HepG2 (cell line): ENCODE data around the gene CKAP5. TPM values are rescaled to one million over a fixed set of nuclear protein-coding genes. Genes with fewer than 3 reads are reported as not detected.

Experiments
- ARNTL ChIP-seq: sonication (generic); formaldehyde crosslinking; IDR thresholded peaks from 2 replicates; pipeline ENCODE4 v1.4.0; 2020; ENCODE audit warnings: mild to moderate bottlenecking, missing genetic modification reagents
- CCDC6 ChIP-seq: sonication (generic); formaldehyde crosslinking; IDR thresholded peaks from 2 replicates; pipeline ENCODE4 v1.8.1; 2022; ENCODE audit warnings: mild to moderate bottlenecking, missing genetic modification reagents, moderate library complexity
- DBP ChIP-seq: sonication (generic); formaldehyde crosslinking; IDR thresholded peaks from 2 replicates; pipeline ENCODE4 v1.4.0; 2020; ENCODE audit warnings: missing genetic modification reagents; ENCODE audit errors: not compliant biosample characterization
- HNRNPUL1 ChIP-seq: fragments of 200-400 bp; formaldehyde crosslinking; IDR thresholded peaks from 2 replicates; pipeline ENCODE4 v1.6.1; 2017; ENCODE audit warnings: low read depth, mild to moderate bottlenecking, low read length, moderate library complexity
- IRX3 ChIP-seq: sonication (generic); formaldehyde crosslinking; IDR thresholded peaks from 2 replicates; pipeline ENCODE4 v1.8.1; 2023; ENCODE audit warnings: mild to moderate bottlenecking, low read depth, missing genetic modification reagents, borderline replicate concordance
- MNT ChIP-seq: fragments of 450-650 bp; IDR thresholded peaks from 2 replicates; pipeline ENCODE4 v1.6.1; 2016
- NFKBIZ ChIP-seq: IDR thresholded peaks from 2 replicates; pipeline ENCODE4 v1.6.1; 2018; ENCODE audit warnings: missing genetic modification reagents, missing compliant biosample characterization
- NR2F6 ChIP-seq, 2 experiments: IDR thresholded peaks; 2 replicates each; pipeline ENCODE4 v1.6.1; 2016; ENCODE audit warnings: antibody characterized with exemption in 1 of 2, mild to moderate bottlenecking in 1 of 2
- PLSCR1 ChIP-seq: sonication (generic); formaldehyde crosslinking; IDR thresholded peaks from 2 replicates; pipeline ENCODE4 v1.5.0; 2020; ENCODE audit warnings: missing genetic modification reagents, mild to moderate bottlenecking, borderline replicate concordance
- RORA ChIP-seq: sonication (generic); formaldehyde crosslinking; IDR thresholded peaks from 2 replicates; pipeline ENCODE4 v1.5.0; 2020; ENCODE audit warnings: mild to moderate bottlenecking, missing genetic modification reagents, moderate library complexity
- TCF7L2 ChIP-seq: IDR thresholded peaks from 2 replicates; pipeline ENCODE4 v1.6.1; 2011; ENCODE audit warnings: mild to moderate bottlenecking, low read depth, low read length, moderate library complexity
- USF2 ChIP-seq, 2 experiments: sonication (generic) in 1 of 2; formaldehyde crosslinking in 1 of 2; IDR thresholded peaks; 2 replicates each; pipeline versions ENCODE4 v1.5.1 to v1.6.1; 2011 to 2020; ENCODE audit warnings: borderline replicate concordance in 1 of 2, low read depth in 1 of 2, low read length in 1 of 2, mild to moderate bottlenecking in 1 of 2, missing genetic modification reagents in 1 of 2, moderate library complexity in 1 of 2
- YEATS2 ChIP-seq: sonication (generic); formaldehyde crosslinking; IDR thresholded peaks from 2 replicates; pipeline ENCODE4 v1.4.0; 2020; ENCODE audit warnings: missing genetic modification reagents, borderline replicate concordance
- ZBTB1 ChIP-seq: sonication (generic); formaldehyde crosslinking; IDR thresholded peaks from 2 replicates; pipeline ENCODE4 v1.4.0; 2020; ENCODE audit warnings: missing genetic modification reagents, borderline replicate concordance
- ZFAT ChIP-seq: sonication (generic); formaldehyde crosslinking; conservative IDR thresholded peaks from 2 replicates; pipeline ENCODE4 v1.8.1; 2023; ENCODE audit warnings: missing genetic modification reagents, inconsistent platforms
- ZNF124 ChIP-seq: sonication (generic); formaldehyde crosslinking; IDR thresholded peaks from 2 replicates; pipeline ENCODE4 v1.4.0; 2020; ENCODE audit warnings: missing genetic modification reagents
- ZNF282 ChIP-seq: fragments of 450-650 bp; IDR thresholded peaks from 2 replicates; pipeline ENCODE4 v1.6.1; 2018; ENCODE audit not compliant: partially characterized antibody
- ZNF292 ChIP-seq: sonication (generic); formaldehyde crosslinking; IDR thresholded peaks from 2 replicates; pipeline ENCODE4 v1.8.1; 2022; ENCODE audit warnings: mild to moderate bottlenecking, low read depth, missing genetic modification reagents, borderline replicate concordance
- ZNF33A ChIP-seq: sonication (generic); formaldehyde crosslinking; IDR thresholded peaks from 2 replicates; pipeline ENCODE4 v1.5.1; 2020; ENCODE audit warnings: missing genetic modification reagents, mild to moderate bottlenecking, moderate library complexity, borderline replicate concordance
- ZNF615 ChIP-seq: sonication (generic); formaldehyde crosslinking; IDR thresholded peaks from 2 replicates; pipeline ENCODE4 v1.5.0; 2020; ENCODE audit warnings: mild to moderate bottlenecking, missing genetic modification reagents, borderline replicate concordance
- ZNF619 ChIP-seq: sonication (generic); formaldehyde crosslinking; IDR thresholded peaks from 2 replicates; pipeline ENCODE4 v1.4.0; 2020; ENCODE audit warnings: mild to moderate bottlenecking, missing genetic modification reagents
- ZNF841 ChIP-seq: sonication (generic); formaldehyde crosslinking; IDR thresholded peaks from 2 replicates; pipeline ENCODE4 v1.8.1; 2023; ENCODE audit warnings: missing genetic modification reagents, borderline replicate concordance
- polyA plus RNA-seq, 8 experiments: library from polyadenylated mRNA; depleted of rRNA in 3 of 8; stranded (reverse) in 7 of 8; unstranded in 1 of 8; fragments of >200 nt; fragmentation: Illumina TruSeq in 4 of 8; extraction: Trizol in 4 of 8; gene quantifications; 2 replicates each; pipeline versions ENCODE4 v1.2.1 to v1.2.3, GENCODE V29; 2011 to 2016; ENCODE audit warnings: low read depth in 4 of 8, missing spikeins in 1 of 8, mixed read lengths in 1 of 8; ENCODE audit not compliant: insufficient read depth in 1 of 8
- total RNA-seq, 5 experiments: library from RNA; depleted of rRNA; stranded (reverse); fragments of >200 nt; fragmentation: Illumina TruSeq; extraction: Trizol; gene quantifications; 2 replicates each; pipeline ENCODE4 v1.2.3, GENCODE V29; 2016; ENCODE audit warnings: low read depth in 1 of 5

CKAP5 gene
- total and polyA plus RNA-seq, 2 of the 13 experiments (the other 11 are each of a cell fraction or from before 2014, with no cell fraction given) = 79.2 to 103 TPM

- TF ChIP-seq PLSCR1 (CRISPR knock-in tag) (no peak), ZNF282 (no peak), ZNF33A (no peak), NR2F6 (IDR thresholded peaks at IDR 0.05) (no peak), NR2F6 (CRISPR knock-in tag; IDR thresholded peaks at IDR 0.05) (0 out of 2 replicates have a peak, but pooled peaks have one; percentile 24), ZNF841 (no peak), ZBTB1 (CRISPR knock-in tag) (no peak), ZNF615 (CRISPR knock-in tag) (no peak), USF2 (IDR thresholded peaks at IDR 0.05; ENCODE audit: low read depth, low read length) (no peak), USF2 (CRISPR knock-in tag; IDR thresholded peaks at IDR 0.05; ENCODE audit: borderline replicate concordance) (peak; percentile 37; the same call in 1 of the 2 replicates), ZNF292 (CRISPR knock-in tag) (0 out of 2 replicates have a peak, but pooled peaks have one; percentile 15), ARNTL (CRISPR knock-in tag) (no peak), YEATS2 (peak; percentile 84), DBP (CRISPR knock-in tag) (no peak), ZNF619 (CRISPR knock-in tag) (peak; percentile 31; the same call in 1 of the 2 replicates), RORA (CRISPR knock-in tag) (no peak), CCDC6 (CRISPR knock-in tag) (peak; percentile 95; the same call in 1 of the 2 replicates), TCF7L2 (no peak), IRX3 (CRISPR knock-in tag) (peak; percentile 60; the same call in 1 of the 2 replicates), NFKBIZ (CRISPR knock-in tag) (0 out of 2 replicates have a peak, but pooled peaks have one; percentile 72), MNT (no peak), ZNF124 (peak; percentile 60), ZFAT (CRISPR knock-in tag) (no peak), HNRNPUL1 (no peak)
These were observed at the start of gene CKAP5 (continued) for GRCh38 chr11:46845740-46846509.
